Stimulated activated CD4-positive, alpha-beta T cell treated with anti-CD3 and anti-CD28 coated beads, Interleukin-4, amount 100 ng/mL, for 48 hours (primary cell): ENCODE data around the gene F10.

Source experiments
- DNase-seq, 2 donors: peaks; one replicate each; pipeline ENCODE4 v3.0.0-alpha.2; 2020; ENCODE audit warnings: low read depth in 2 of 2

Gene F10

GRCh38 chr13:113086031-113086750 is 36.4 kb upstream of the F10 start:
- DNase-seq = no peak

- no peak for DNase-seq
Observed at GRCh38 chr13:113086991-113087922, 35.3 kb upstream of the F10 start.

DNA sequence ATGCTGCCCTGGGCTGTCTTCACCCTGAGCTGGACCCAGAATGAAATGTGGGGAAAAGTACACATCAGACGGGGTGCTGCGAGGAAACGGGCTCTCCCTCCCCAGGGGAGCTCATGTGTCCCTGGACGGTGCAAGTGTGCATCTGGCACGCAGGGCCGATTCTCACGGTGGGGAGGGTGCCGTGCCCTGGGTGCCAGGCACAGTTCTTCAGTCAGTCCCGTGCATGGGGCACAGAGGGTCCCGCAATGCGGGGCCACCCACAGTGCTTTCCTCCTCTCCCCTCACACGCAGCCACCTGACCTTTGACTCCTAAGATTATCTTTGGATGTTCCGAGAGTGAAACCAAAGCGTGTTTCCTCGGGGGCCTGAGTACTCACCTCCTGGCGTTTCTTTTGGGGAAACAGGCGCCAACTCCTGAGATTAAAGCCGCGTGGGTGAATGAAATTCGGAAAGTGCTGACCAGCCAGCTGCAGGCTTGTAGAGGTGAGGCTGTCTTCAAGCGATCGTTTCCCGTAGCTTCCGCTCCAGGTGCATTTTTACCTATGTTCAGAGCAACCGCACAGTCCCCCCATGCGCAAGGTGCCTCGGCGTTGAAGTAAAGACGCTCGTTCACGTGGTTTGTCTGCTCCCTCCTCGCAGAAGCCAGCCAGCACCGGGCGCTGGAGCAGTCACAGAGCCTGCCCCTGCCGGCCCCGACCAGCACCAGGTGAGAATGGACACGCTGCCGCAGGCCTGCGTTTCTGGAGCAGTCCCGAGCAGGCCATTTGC is 34.5 kb upstream of the F10 start:
- no peak for DNase-seq

GRCh38 chr13:113088691-113089020 is 33.9 kb upstream of the F10 start:
- no peak for DNase-seq

GRCh38 chr13:113089693-113090414 is 32.7 kb upstream of the F10 start:
- no peak for DNase-seq

DNA sequence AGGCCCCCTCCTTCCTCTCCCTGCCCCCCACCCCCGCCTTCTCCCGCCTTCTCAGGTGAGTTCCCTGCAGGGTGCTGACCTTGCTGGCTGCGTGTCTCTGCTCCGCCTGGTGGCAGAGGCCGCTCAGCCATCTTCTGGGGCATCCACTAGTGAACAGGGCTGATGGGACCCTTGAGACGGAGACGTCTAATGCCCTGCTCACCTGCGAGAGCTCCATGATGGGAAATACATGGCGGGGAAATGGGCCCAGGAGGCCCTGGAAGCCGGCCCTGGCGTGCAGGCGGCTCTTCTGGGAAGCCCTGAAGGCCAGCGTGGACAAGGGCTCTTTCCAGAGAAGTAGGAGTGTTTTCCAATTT is 32.2 kb upstream of the F10 start:
- no peak for DNase-seq

DNA sequence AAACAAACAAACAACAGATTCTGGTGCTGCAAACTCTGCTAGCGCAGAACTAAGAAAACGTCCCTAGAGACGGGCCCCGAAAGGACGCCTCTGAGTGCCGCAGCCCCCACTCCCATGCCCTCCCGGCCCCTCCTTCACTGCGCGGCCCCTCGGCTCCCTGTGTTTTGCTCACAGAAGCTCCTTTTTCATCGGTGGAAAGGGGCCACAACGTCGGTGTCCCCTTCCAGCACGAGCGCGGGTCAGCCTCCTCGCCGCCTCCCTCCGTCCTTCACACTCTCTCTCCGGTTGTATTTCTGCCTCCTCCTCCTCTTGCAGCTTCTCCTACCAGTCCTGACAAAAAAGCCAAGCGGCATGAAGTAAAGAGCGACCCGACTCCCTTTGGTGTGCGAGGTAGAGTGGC is 31.8 kb upstream of the F10 start:
- no peak for DNase-seq

- no peak for DNase-seq
Observed at GRCh38 chr13:113091211-113091771, 31.3 kb upstream of the F10 start.

- DNase-seq = no peak
Observed at GRCh38 chr13:113091891-113092775, 30.5 kb upstream of the F10 start.

DNA sequence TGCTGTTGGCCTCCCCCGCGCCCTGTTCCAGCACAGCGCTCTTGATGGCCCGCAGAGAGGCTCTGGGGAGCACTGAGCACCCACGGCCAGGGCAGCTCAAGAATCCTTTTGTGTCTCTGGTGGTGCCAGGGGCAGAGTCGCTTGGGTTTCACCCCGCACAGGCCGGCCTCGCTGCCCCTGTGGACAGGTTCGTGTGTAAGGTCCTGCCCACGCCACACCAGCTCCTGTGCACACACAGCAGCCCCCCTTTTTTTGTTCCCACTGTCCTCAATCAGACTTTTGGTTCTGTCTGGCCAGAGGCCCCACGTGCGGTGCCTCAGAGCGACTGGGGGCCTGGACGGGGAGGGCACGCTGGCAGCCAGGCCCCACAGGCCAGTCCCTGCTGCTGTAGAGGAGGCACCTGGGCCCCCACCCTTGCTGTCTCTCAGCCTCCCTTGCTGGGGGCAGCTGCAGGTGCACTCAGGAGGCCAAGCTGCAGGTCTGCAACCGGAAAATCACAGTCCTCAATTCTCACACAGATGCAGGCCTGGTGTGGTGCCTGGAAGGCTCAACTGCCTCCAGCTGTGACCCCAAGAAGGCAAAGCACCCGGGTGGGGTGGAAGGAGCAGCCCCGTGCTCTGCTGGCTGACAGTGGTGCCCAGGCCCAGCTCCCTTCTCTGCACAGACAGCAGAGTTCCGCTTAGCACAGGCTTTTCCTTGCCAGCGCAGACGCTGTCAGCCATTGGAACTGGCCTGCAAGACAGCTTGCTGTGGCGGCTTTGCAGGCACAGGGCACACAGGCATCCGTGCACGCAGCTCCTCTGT is 29.6 kb upstream of the F10 start:
- no peak for DNase-seq

DNA sequence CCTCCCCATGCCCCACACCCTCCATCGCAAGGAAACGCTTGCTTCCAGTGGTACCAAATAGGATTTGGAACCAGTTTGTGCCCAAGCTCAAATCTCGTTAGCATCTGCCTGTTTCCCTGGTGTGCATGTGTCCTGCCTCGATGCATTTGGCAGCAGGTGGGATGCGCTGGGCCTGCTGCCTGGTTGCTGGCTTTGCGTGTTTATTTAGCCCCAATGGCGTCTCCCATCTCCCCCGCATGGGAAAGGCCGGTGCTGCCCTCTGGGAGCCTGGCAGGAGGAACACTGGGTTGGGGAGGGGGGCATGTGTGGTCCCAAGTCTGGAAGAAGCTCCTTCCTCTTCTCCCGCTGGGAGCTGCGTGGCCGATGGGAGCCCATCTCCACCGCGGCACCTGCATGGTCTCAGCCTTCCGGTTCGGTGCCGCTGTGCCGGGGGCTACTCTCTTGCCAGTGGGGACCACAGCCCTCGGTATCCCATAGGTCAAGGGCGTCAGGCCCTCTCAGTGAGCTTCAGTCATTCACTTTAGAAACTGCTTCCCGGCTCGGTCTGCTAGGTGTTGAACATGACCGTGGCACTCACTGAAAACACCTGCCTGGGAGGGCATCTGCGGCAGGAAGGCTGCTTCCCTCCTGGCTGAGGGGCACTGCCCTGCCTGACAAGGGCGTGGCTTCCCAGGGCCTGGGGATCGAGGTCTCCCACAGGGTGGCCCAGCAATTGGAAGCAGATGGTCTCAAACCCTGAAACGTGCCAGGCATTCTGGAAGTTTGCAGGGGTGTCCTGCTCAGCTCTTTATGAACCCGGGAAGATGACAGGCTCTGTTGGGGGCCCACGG is 28.8 kb upstream of the F10 start:
- no peak for DNase-seq

- no peak for DNase-seq
Observed at GRCh38 chr13:113094410-113094800, 28.2 kb upstream of the F10 start.

- no peak for DNase-seq
Observed at GRCh38 chr13:113095146-113096051, 27.2 kb upstream of the F10 start.

- no peak for DNase-seq
Observed at GRCh38 chr13:113096052-113096744, 26.4 kb upstream of the F10 start.

GRCh38 chr13:113096745-113097305 is 25.8 kb upstream of the F10 start:
- DNase-seq = no peak

- DNase-seq = no peak
Observed at GRCh38 chr13:113097651-113098050, 24.9 kb upstream of the F10 start.
